WTC11 (cell line): ENCODE data around the gene SPR.

ENCODE experiments used
- CTCF ChIP-seq: fragments of 200-600 bp; IDR thresholded peaks from 2 replicates; pipeline ENCODE4 v1.8.0; 2022; ENCODE audit warnings: antibody characterized with exemption
- FOXK1 ChIP-seq: sonication (generic); formaldehyde crosslinking; IDR thresholded peaks from 2 replicates; pipeline ENCODE4 v1.8.0; 2022; ENCODE audit warnings: mild to moderate bottlenecking, moderate library complexity, missing genetic modification reagents
- HMGXB4 ChIP-seq: sonication (generic); formaldehyde crosslinking; IDR thresholded peaks from 2 replicates; pipeline ENCODE4 v1.8.1; 2023; ENCODE audit warnings: mild to moderate bottlenecking, moderate library complexity, missing genetic modification reagents
- MAX ChIP-seq: sonication (generic); formaldehyde crosslinking; IDR thresholded peaks from 2 replicates; pipeline ENCODE4 v1.8.0; 2022; ENCODE audit warnings: mild to moderate bottlenecking, missing genetic modification reagents
- NFE2L1 ChIP-seq: sonication (generic); formaldehyde crosslinking; IDR thresholded peaks from 2 replicates; pipeline ENCODE4 v1.8.1; 2023; ENCODE audit warnings: missing genetic modification reagents
- ZNF121 ChIP-seq: sonication (generic); formaldehyde crosslinking; IDR thresholded peaks from 2 replicates; pipeline ENCODE4 v1.8.0; 2023; ENCODE audit warnings: missing genetic modification reagents

GRCh38 chr2:72915320-72915906 lies 28.2 kb downstream of the SPR start:
- TF ChIP-seq MAX (no peak), NFE2L1 (CRISPR knock-in tag) (no peak), HMGXB4 (CRISPR knock-in tag) (no peak), CTCF (no peak), FOXK1 (no peak), ZNF121 (CRISPR knock-in tag) (no peak)
